ENCODE data around the gene RNLS. TPM values are rescaled to one million over a fixed set of nuclear protein-coding genes. Genes with fewer than 3 reads are reported as not detected.

Gene RNLS
- total and polyA plus RNA-seq, 2 of the 4 experiments (the other 2 are of a cell fraction): 4.5 to 7.0 TPM

DNA sequence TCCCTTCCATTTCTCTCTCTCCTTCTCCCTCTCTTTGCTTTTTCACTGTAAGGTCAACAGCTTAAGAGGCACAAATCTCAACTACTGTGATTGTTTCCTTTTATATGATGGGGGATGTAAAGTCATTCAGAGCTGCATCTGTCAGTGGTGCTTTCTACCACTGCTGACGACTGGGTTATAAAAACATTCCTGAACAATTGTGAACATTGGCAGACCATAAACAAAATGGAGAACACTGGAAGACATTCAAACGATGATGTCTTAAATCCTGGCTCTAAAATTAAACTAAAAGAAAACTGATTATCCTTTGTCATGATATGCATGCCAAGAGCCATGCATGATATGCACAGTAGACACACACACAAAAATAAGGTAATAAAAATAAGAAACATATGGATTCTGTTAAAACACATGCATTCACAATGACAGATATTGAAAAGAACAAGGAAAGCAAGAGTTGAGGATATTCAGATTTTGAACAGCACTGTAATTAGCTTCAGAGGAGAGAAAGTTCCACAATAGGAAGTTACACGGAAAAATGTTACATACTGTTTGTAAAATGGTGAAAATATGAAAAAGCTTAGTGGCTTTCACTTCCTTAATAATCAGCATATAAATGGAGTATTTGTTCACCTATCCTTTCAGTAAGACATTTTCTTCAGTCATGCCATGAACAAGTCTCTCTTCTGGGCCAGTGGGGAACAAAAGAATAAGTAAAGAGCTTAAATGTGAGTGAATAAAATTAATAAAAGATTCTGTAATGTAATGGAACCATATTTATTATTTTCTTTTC lies 89.2 kb downstream of the RNLS start (continued):
- no peak for TF ChIP-seq RCOR1 (IDR thresholded peaks at IDR 0.05; ENCODE audit: insufficient replicate concordance, low read length)

DNA sequence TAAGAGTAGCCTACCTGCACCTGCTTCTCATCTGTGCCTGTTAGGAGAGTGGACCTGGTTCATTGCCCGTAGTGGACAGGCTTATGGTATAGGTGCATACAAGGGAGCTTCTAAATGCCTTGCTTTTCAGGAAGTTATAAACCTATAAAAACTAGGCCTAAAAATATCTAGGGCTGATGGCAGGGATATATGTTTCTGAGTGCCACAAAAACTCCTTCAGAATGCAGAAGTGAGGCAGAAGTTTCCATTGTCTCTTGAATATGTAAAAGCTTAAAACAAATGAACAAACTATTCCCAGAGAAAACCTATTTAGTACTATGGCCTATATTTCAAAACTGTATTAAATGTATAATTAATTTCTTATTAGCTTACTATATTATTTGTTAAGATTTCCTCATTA lies 91.8 kb downstream of the RNLS start:
- Histone ChIP-seq H4K8ac (ENCODE audit: low read depth in 2 of 2, low read length in 2 of 2) (no peak overlapping the region), H2AFZ (replicated peaks; ENCODE audit: low read length, poor library complexity) (no peak overlapping the region), H4K5ac (ENCODE audit: low read depth, low read length) (no peak overlapping the region), H3K9me1 (ENCODE audit: insufficient read depth, low read length) (no peaks in the 10 kb centered on the region), H3K56ac (ENCODE audit: extremely low read depth, insufficient read depth, low read length) (no peak overlapping the region), H3K4me1 (ENCODE audit: control insufficient read depth, insufficient read depth, low read length) (no peaks in the 10 kb centered on the region), H3K27me3 (ENCODE audit: control insufficient read depth, insufficient read depth, low read length) (no peaks in the 10 kb centered on the region; the same call in 1 of the 2 replicates), H2BK120ac (ENCODE audit: low read depth, low read length) (no peak overlapping the region), H2AK5ac (ENCODE audit: low read depth, low read length) (no peak overlapping the region), H2BK20ac (ENCODE audit: low read depth, low read length) (no peak overlapping the region), H2BK15ac (ENCODE audit: low read depth, low read length) (no peak overlapping the region), H3K18ac (ENCODE audit: low read depth, low read length) (no peak overlapping the region), H3K9me3 (ENCODE audit: control insufficient read depth, insufficient read depth, low read length) (no peaks in the 10 kb centered on the region), H4K20me1 (ENCODE audit: insufficient read depth, low read length) (no peaks in the 10 kb centered on the region), H4K91ac (ENCODE audit: insufficient read depth, low read depth, low read length) (no peak overlapping the region), H3K79me1 (ENCODE audit: low read depth in 1 of 2, low read length in 2 of 2) (no peaks in the 10 kb centered on the region), H3K4me3 (ENCODE audit: insufficient read depth, low read depth, low read length) (no peak overlapping the region), H3K14ac (replicated peaks; ENCODE audit: low read depth, low read length) (no peak overlapping the region), H3K27ac (ENCODE audit: insufficient read depth, low read length) (no peak overlapping the region), H3K23ac (ENCODE audit: low read depth, low read length) (no peak overlapping the region), H3K36me3 (ENCODE audit: control insufficient read depth, insufficient read depth, low read length) (no peaks in the 10 kb centered on the region), H2AK9ac (replicated peaks; ENCODE audit: low read depth, low read length, poor library complexity) (no peak overlapping the region), H3K9ac (ENCODE audit: low read depth, low read length) (no peak overlapping the region), H3K4ac (ENCODE audit: low read depth, low read length) (no peak overlapping the region), H2BK5ac (ENCODE audit: low read depth, low read length, poor library complexity, severe bottlenecking) (no peak overlapping the region), H3K4me2 (ENCODE audit: low read depth, low read length) (no peak overlapping the region)
- DNase-seq: no peak
- ChIA-PET POLR2A (ENCODE audit: unreplicated experiment) (no interaction called here), CTCF (no interaction called here)
- no CpG with 5 or more reads among the region's 1 CpG for WGBS, 2 experiments (ENCODE audit: extremely low coverage in 2 of 2, insufficient read length in 1 of 2)
- intact Hi-C loops (cut with micrococcal nuclease): no loop called here
- BruUV-seq (replicated peaks): no TSS peak
- in situ Hi-C loops (cut with MboI; ENCODE audit: low sequenced_read_pairs): no loop called here
- TF ChIP-seq ELK1 (IDR thresholded peaks at IDR 0.05; ENCODE audit: borderline replicate concordance, low read depth, low read length): no peak
- TF ChIP-seq NFE2L2 (IDR thresholded peaks at IDR 0.05; ENCODE audit: low read depth, low read length): no peak
- TF ChIP-seq MXI1 (IDR thresholded peaks at IDR 0.05; ENCODE audit: borderline replicate concordance, low read depth, low read length): no peak
- TF ChIP-seq, protein P1, sequence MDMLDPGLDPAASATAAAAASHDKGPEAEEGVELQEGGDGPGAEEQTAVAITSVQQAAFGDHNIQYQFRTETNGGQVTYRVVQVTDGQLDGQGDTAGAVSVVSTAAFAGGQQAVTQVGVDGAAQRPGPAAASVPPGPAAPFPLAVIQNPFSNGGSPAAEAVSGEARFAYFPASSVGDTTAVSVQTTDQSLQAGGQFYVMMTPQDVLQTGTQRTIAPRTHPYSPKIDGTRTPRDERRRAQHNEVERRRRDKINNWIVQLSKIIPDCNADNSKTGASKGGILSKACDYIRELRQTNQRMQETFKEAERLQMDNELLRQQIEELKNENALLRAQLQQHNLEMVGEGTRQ (IDR thresholded peaks at IDR 0.05; ENCODE audit: low read depth, low read length): no peak
- no peak for TF ChIP-seq RFX5 (IDR thresholded peaks at IDR 0.05; ENCODE audit: low read depth, low read length)
- no peak for TF ChIP-seq RCOR1 (IDR thresholded peaks at IDR 0.05; ENCODE audit: insufficient replicate concordance, low read length)
- TF ChIP-seq CEBPB (IDR thresholded peaks at IDR 0.05; ENCODE audit: low read depth, low read length): no peak
- no peak for TF ChIP-seq MAZ (IDR thresholded peaks at IDR 0.05; ENCODE audit: borderline replicate concordance, low read depth, low read length)
- no peak for TF ChIP-seq MAFK (IDR thresholded peaks at IDR 0.05; ENCODE audit: low read depth, low read length)
- no peak for ATAC-seq (ENCODE audit: low read depth)
- dilution Hi-C loops (cut with HindIII; ENCODE audit: low sequenced_read_pairs, unreplicated experiment): no loop called here

Data from IMR-90 (cell line).